HepG2 (cell line): Measurements from ENCODE around the gene LAMC3. TPM values are rescaled to one million over a fixed set of nuclear protein-coding genes. Genes with fewer than 3 reads are reported as not detected.

Experiments used
- MAZ ChIP-seq, 2 experiments: sonication (generic) in 1 of 2; formaldehyde crosslinking in 1 of 2; IDR thresholded peaks; 2 replicates each; pipeline versions ENCODE4 v1.5.0 to v1.6.1; 2012 to 2020; ENCODE audit warnings: low read depth in 2 of 2, mild to moderate bottlenecking in 2 of 2, borderline replicate concordance in 1 of 2, improper control_type of control experiment in 1 of 2, low read length in 1 of 2, missing genetic modification reagents in 1 of 2, moderate library complexity in 1 of 2
- RBM22 ChIP-seq: fragments of 200-400 bp; formaldehyde crosslinking; optimal IDR thresholded peaks from 2 replicates; pipeline ENCODE3; 2017; ENCODE audit warnings: mild to moderate bottlenecking, low read length, moderate library complexity
- RERE ChIP-seq: IDR thresholded peaks from 2 replicates; pipeline ENCODE4 v1.6.1; 2016; ENCODE audit warnings: low read depth, missing genetic modification reagents, missing compliant biosample characterization
- ZBTB34 ChIP-seq: sonication (generic); formaldehyde crosslinking; IDR thresholded peaks from 2 replicates; pipeline ENCODE4 v1.8.0; 2022; ENCODE audit warnings: mild to moderate bottlenecking, missing genetic modification reagents
- ZNF205 ChIP-seq: IDR thresholded peaks from 2 replicates; pipeline ENCODE4 v1.6.1; 2018; ENCODE audit warnings: missing biosample characterization, missing genetic modification reagents
- ZNF44 ChIP-seq: sonication (generic); formaldehyde crosslinking; IDR thresholded peaks from 2 replicates; pipeline ENCODE4 v1.5.1; 2020; ENCODE audit warnings: mild to moderate bottlenecking, missing genetic modification reagents
- ZNF607 ChIP-seq: sonication (generic); formaldehyde crosslinking; IDR thresholded peaks from 2 replicates; pipeline ENCODE4 v1.5.1; 2020; ENCODE audit warnings: missing genetic modification reagents, mild to moderate bottlenecking, borderline replicate concordance
- polyA plus RNA-seq, 8 experiments: library from polyadenylated mRNA; depleted of rRNA in 3 of 8; stranded (reverse) in 7 of 8; unstranded in 1 of 8; fragments of >200 nt; fragmentation: Illumina TruSeq in 4 of 8; extraction: Trizol in 4 of 8; gene quantifications; 2 replicates each; pipeline versions ENCODE4 v1.2.1 to v1.2.3, GENCODE V29; 2011 to 2016; ENCODE audit warnings: low read depth in 4 of 8, missing spikeins in 1 of 8, mixed read lengths in 1 of 8; ENCODE audit not compliant: insufficient read depth in 1 of 8
- total RNA-seq, 5 experiments: library from RNA; depleted of rRNA; stranded (reverse); fragments of >200 nt; fragmentation: Illumina TruSeq; extraction: Trizol; gene quantifications; 2 replicates each; pipeline ENCODE4 v1.2.3, GENCODE V29; 2016; ENCODE audit warnings: low read depth in 1 of 5

The LAMC3 gene
- total and polyA plus RNA-seq, 2 of the 13 experiments (the other 11 are each of a cell fraction or from before 2014, with no cell fraction given): 0.07 to 0.57 TPM

GRCh38 chr9:130988400-130988747 lies 20.6 kb upstream of the LAMC3 start (continued):
- TF ChIP-seq ZBTB34 (CRISPR knock-in tag) (no peak), ZNF44 (CRISPR knock-in tag) (no peak), ZNF205 (CRISPR knock-in tag) (no peak), ZNF607 (CRISPR knock-in tag) (no peak), RBM22 (no peak), MAZ (IDR thresholded peaks at IDR 0.05; ENCODE audit: borderline replicate concordance, low read depth, low read length) (no peak), MAZ (CRISPR knock-in tag; IDR thresholded peaks at IDR 0.05; ENCODE audit: low read depth) (no peak), RERE (CRISPR knock-in tag) (no peak)
